ENCODE data around the gene SYDE1.

GRCh38 chr19:15118248-15118647 is 11.0 kb downstream of the SYDE1 start:
- TF ChIP-seq CTCF (IDR thresholded peaks at IDR 0.05) (no peak), EZH2 (IDR thresholded peaks at IDR 0.05; ENCODE audit: borderline replicate concordance, insufficient read depth, low read depth, low read length, poor library complexity, severe bottlenecking) (no peak)

Data from B cell (primary cell).